K562 (cell line): ENCODE measurements around the gene CALB2. TPM values are rescaled to one million over a fixed set of nuclear protein-coding genes. Genes with fewer than 3 reads are reported as not detected.

Experiments
- ADNP ChIP-seq: fragments of 200-800 bp; sonication (Bioruptor generic); IDR thresholded peaks from 2 replicates; pipeline ENCODE4 v1.6.1; 2016; ENCODE audit warnings: missing genetic modification characterization, missing compliant biosample characterization
- CREB1 ChIP-seq, 2 experiments: sonication (generic) in 1 of 2; formaldehyde crosslinking in 1 of 2; IDR thresholded peaks; 2 replicates each; pipeline versions ENCODE4 v1.6.1 to v1.8.0; 2012 to 2022; ENCODE audit warnings: inconsistent platforms in 1 of 2, mild to moderate bottlenecking in 1 of 2, missing genetic modification reagents in 1 of 2, moderate library complexity in 1 of 2
- DIDO1 ChIP-seq: fragments of 450-650 bp; IDR thresholded peaks from 2 replicates; pipeline ENCODE4 v1.6.1; 2016; ENCODE audit warnings: low read depth, missing biosample characterization, missing genetic modification characterization
- MBD2 ChIP-seq: sonication (generic); IDR thresholded peaks from 2 replicates; pipeline ENCODE4 v1.6.1; 2016; ENCODE audit warnings: low read depth, borderline replicate concordance
- NBN ChIP-seq: fragments of 450-650 bp; IDR thresholded peaks from 2 replicates; pipeline ENCODE4 v1.6.1; 2016; ENCODE audit warnings: low read depth, mild to moderate bottlenecking
- POLR2A ChIP-seq: fragments of 450-650 bp; conservative IDR thresholded peaks from 2 replicates; pipeline ENCODE4 v1.6.1; 2016
- PRPF4 ChIP-seq: fragments of 200-400 bp; formaldehyde crosslinking; IDR thresholded peaks from one replicate; pipeline ENCODE4 v1.6.1; 2017; ENCODE audit warnings: low read length, low read depth, mild to moderate bottlenecking; ENCODE audit not compliant: insufficient read depth, poor library complexity, severe bottlenecking
- SMAD3 ChIP-seq: fragments of 450-650 bp; formaldehyde crosslinking; conservative IDR thresholded peaks from 2 replicates; pipeline ENCODE4 v1.4.0; 2020; ENCODE audit warnings: mild to moderate bottlenecking
- SOX6 ChIP-seq: fragments of 450-650 bp; IDR thresholded peaks from 2 replicates; pipeline ENCODE4 v1.6.1; 2014; ENCODE audit warnings: mild to moderate bottlenecking
- TBL1XR1 ChIP-seq, 2 experiments: IDR thresholded peaks; 2 replicates each; pipeline ENCODE4 v1.6.1; 2012; ENCODE audit warnings: improper control_type of control experiment in 2 of 2, low read length in 2 of 2, mild to moderate bottlenecking in 1 of 2
- ZFP1 ChIP-seq: fragments of 450-650 bp; formaldehyde crosslinking; IDR thresholded peaks from 2 replicates; pipeline ENCODE4 v1.4.0; 2020; ENCODE audit warnings: mild to moderate bottlenecking, mixed read lengths
- ZNF197 ChIP-seq: fragments of 200-800 bp; sonication (Bioruptor generic); IDR thresholded peaks from 2 replicates; pipeline ENCODE4 v1.6.1; 2016; ENCODE audit warnings: low read depth, missing genetic modification characterization, missing compliant biosample characterization
- ZNF311 ChIP-seq: fragments of 250-450 bp; sonication (Bioruptor Pico); IDR thresholded peaks from 2 replicates; pipeline ENCODE4 v1.4.0; 2020; ENCODE audit warnings: mild to moderate bottlenecking, moderate library complexity
- ZNF589 ChIP-seq: fragments of 200-800 bp; sonication (Bioruptor generic); IDR thresholded peaks from 2 replicates; pipeline ENCODE4 v1.6.1; 2016; ENCODE audit warnings: low read depth, missing genetic modification characterization, missing compliant biosample characterization
- ZNF75A ChIP-seq: fragments of 450-650 bp; formaldehyde crosslinking; IDR thresholded peaks from 2 replicates; pipeline ENCODE4 v1.4.0; 2020; ENCODE audit warnings: mild to moderate bottlenecking
- ZSCAN29 ChIP-seq: fragments of 450-650 bp; IDR thresholded peaks from 2 replicates; pipeline ENCODE4 v1.6.1; 2017
- polyA plus RNA-seq, 8 experiments: library from polyadenylated mRNA; depleted of rRNA in 4 of 8; stranded (reverse) in 5 of 8; unstranded in 3 of 8; fragments of >200 nt; fragmentation: Nextera tagmentation in 2 of 8; fragmentation: Illumina TruSeq in 1 of 8; extraction: Ambion mirVana in 2 of 8; extraction: Trizol in 1 of 8; gene quantifications; 2 replicates each; pipeline versions ENCODE4 v1.2.1 to v1.2.3, GENCODE V29; 2011 to 2014; ENCODE audit warnings: inconsistent platforms in 1 of 8, missing spikeins in 1 of 8
- total RNA-seq, 7 experiments: library from RNA; depleted of rRNA in 6 of 7; stranded (reverse); fragments of >200 nt in 6 of 7; fragmentation: Illumina TruSeq in 2 of 7; extraction: Trizol in 2 of 7; gene quantifications; 2 replicates each; pipeline versions ENCODE4 v1.2.1 to v1.2.3, GENCODE V29; 2011 to 2021; ENCODE audit warnings: low replicate concordance in 1 of 7
- TF ChIP-seq, protein P1 (sequence below): sonication (generic); formaldehyde crosslinking; IDR thresholded peaks from 2 replicates; pipeline ENCODE4 v1.4.0; 2020; ENCODE audit warnings: mild to moderate bottlenecking, missing genetic modification reagents
- TF ChIP-seq, protein P2 (sequence below), 2 experiments: fragments of 250-450 bp in 1 of 2; fragments of 450-650 bp in 1 of 2; sonication (Bioruptor Pico) in 1 of 2; IDR thresholded peaks; 2 replicates each; pipeline versions ENCODE4 v1.6.1 to v1.8.0; 2016 to 2021; ENCODE audit warnings: mild to moderate bottlenecking in 2 of 2, moderate library complexity in 2 of 2, missing compliant biosample characterization in 1 of 2, missing genetic modification characterization in 1 of 2
- TF ChIP-seq, protein P3 (sequence below): fragments of 450-650 bp; IDR thresholded peaks from 2 replicates; pipeline ENCODE4 v1.6.1; 2016; ENCODE audit warnings: mild to moderate bottlenecking
- TF ChIP-seq, protein P4 (sequence below): fragments of 250-450 bp; sonication (Bioruptor Pico); IDR thresholded peaks from 2 replicates; pipeline ENCODE4 v1.5.0; 2021; ENCODE audit warnings: mild to moderate bottlenecking, moderate library complexity

The CALB2 gene
- total and polyA plus RNA-seq, 9 of the 15 experiments (the other 6 are each of a cell fraction or from before 2014, with no cell fraction given), result not detected

GRCh38 chr16:71430744-71431143 lies 72.2 kb downstream of the CALB2 start (continued):
- TF ChIP-seq ZNF311 (CRISPR knock-in tag) (no peak), ZNF589 (CRISPR knock-in tag) (no peak), SOX6 (peak; percentile 95), NBN (peak; percentile 85), TBL1XR1 (IDR thresholded peaks at IDR 0.05; ENCODE audit: low read length in 2 of 2) (peak in 1 of 2 experiments; percentile 84; a peak in 2 of 4 replicates), POLR2A (no peak), MBD2 (0 out of 2 replicates have a peak, but pooled peaks have one; percentile 37), ZSCAN29 (no peak), ADNP (tag) (no peak), ZNF197 (peak; percentile 79; the same call in 1 of the 2 replicates), DIDO1 (tag) (0 out of 2 replicates have a peak, but pooled peaks have one; percentile 54), ZNF75A (CRISPR knock-in tag) (no peak), ZFP1 (CRISPR knock-in tag) (no peak), CREB1 (IDR thresholded peaks at IDR 0.05) (no peak), CREB1 (CRISPR knock-in tag; IDR thresholded peaks at IDR 0.05) (no peak), PRPF4 (no peak), SMAD3 (CRISPR knock-in tag) (peak; percentile 70; the same call in 1 of the 2 replicates)
- TF ChIP-seq, protein P1, sequence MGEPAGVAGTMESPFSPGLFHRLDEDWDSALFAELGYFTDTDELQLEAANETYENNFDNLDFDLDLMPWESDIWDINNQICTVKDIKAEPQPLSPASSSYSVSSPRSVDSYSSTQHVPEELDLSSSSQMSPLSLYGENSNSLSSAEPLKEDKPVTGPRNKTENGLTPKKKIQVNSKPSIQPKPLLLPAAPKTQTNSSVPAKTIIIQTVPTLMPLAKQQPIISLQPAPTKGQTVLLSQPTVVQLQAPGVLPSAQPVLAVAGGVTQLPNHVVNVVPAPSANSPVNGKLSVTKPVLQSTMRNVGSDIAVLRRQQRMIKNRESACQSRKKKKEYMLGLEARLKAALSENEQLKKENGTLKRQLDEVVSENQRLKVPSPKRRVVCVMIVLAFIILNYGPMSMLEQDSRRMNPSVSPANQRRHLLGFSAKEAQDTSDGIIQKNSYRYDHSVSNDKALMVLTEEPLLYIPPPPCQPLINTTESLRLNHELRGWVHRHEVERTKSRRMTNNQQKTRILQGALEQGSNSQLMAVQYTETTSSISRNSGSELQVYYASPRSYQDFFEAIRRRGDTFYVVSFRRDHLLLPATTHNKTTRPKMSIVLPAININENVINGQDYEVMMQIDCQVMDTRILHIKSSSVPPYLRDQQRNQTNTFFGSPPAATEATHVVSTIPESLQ (CRISPR knock-in tag), result no peak
- TF ChIP-seq, protein P2, sequence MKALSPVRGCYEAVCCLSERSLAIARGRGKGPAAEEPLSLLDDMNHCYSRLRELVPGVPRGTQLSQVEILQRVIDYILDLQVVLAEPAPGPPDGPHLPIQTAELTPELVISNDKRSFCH (CRISPR knock-in tag; IDR thresholded peaks at IDR 0.05), result no peak
- TF ChIP-seq, protein P2 (tag; IDR thresholded peaks at IDR 0.05), result no peak
- TF ChIP-seq, protein P3, sequence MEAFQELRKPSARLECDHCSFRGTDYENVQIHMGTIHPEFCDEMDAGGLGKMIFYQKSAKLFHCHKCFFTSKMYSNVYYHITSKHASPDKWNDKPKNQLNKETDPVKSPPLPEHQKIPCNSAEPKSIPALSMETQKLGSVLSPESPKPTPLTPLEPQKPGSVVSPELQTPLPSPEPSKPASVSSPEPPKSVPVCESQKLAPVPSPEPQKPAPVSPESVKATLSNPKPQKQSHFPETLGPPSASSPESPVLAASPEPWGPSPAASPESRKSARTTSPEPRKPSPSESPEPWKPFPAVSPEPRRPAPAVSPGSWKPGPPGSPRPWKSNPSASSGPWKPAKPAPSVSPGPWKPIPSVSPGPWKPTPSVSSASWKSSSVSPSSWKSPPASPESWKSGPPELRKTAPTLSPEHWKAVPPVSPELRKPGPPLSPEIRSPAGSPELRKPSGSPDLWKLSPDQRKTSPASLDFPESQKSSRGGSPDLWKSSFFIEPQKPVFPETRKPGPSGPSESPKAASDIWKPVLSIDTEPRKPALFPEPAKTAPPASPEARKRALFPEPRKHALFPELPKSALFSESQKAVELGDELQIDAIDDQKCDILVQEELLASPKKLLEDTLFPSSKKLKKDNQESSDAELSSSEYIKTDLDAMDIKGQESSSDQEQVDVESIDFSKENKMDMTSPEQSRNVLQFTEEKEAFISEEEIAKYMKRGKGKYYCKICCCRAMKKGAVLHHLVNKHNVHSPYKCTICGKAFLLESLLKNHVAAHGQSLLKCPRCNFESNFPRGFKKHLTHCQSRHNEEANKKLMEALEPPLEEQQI, result peak; percentile 65; the same call in 1 of the 2 replicates
- TF ChIP-seq, protein P4, sequence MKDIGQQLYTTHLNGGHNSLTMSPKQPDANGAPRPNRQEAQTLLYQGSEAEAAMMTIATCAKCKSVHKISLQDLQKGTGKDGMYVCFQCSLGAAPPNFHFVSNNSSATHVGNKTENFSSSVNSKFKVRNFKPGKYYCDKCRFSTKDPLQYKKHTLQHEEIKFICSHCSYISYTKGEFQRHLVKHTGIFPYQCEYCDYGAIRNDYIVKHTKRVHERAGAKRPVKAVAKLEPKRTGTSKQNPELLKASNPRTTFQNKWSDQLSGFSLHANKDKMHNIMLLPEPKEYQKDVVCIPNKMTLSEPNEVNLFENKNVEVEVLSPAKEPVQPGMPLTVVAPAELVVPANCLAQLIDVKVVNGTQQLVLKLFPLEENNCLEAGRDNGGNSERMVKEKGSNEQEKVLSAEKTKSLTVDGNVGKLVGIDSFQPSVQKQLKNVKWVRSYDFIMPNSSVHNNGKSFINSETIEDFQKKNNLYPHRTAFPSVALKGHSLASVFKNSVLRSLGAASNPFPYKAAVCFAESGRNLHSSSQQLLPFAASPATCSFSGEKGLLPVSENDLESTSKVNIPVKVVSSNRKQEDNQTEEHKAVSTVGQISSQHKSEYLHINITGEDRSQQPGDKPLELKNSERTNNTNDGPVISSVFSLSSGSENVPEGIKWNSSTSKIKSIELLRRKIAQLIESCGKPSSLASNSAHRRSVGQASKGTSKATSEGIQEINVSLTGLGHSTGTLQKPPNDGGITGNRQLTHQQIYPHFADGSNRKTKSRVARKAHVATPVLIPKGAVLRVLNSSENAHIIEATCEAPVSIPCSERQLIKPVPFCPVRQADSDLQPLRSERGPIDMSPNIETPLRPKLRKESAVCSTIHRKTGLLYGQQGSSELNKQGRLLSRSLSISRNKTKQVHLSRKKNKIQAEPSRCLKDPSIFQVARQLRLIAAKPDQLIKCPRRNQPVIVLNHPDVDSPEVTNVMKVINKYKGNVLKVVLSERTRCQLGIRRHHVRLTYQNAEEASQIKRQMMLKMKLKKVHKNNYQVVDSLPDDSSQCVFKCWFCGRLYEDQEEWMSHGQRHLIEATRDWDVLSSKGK (CRISPR knock-in tag), result no peak
